WTC11 (cell line): ENCODE results near the gene PYCR2. TPM values are rescaled to one million over a fixed set of nuclear protein-coding genes. Genes with fewer than 3 reads are reported as not detected.

ENCODE experiments used
- AR ChIP-seq: fragments of 250-450 bp; sonication (Bioruptor Pico); IDR thresholded peaks from 2 replicates; pipeline ENCODE4 v1.9.0; 2021; ENCODE audit warnings: mild to moderate bottlenecking
- ATF3 ChIP-seq: sonication (generic); formaldehyde crosslinking; conservative IDR thresholded peaks from 2 replicates; pipeline ENCODE4 v1.8.1; 2022; ENCODE audit warnings: mild to moderate bottlenecking, missing genetic modification reagents
- ATF6 ChIP-seq: sonication (generic); formaldehyde crosslinking; IDR thresholded peaks from 2 replicates; pipeline ENCODE4 v1.8.1; 2023; ENCODE audit warnings: mild to moderate bottlenecking, missing genetic modification reagents
- CDX4 ChIP-seq: fragments of 250-450 bp; sonication (Bioruptor Pico); IDR thresholded peaks from 2 replicates; pipeline ENCODE4 v1.9.0; 2021; ENCODE audit warnings: moderate library complexity, mild to moderate bottlenecking, inconsistent platforms, borderline replicate concordance
- CREM ChIP-seq: sonication (generic); formaldehyde crosslinking; IDR thresholded peaks from 2 replicates; pipeline ENCODE4 v1.8.1; 2022; ENCODE audit warnings: mild to moderate bottlenecking, missing genetic modification reagents, moderate library complexity
- E2F1 ChIP-seq: sonication (generic); formaldehyde crosslinking; IDR thresholded peaks from 2 replicates; pipeline ENCODE4 v1.8.0; 2022; ENCODE audit warnings: mild to moderate bottlenecking, missing genetic modification reagents
- ETV6 ChIP-seq: sonication (generic); formaldehyde crosslinking; IDR thresholded peaks from 2 replicates; pipeline ENCODE4 v1.8.1; 2022; ENCODE audit warnings: mild to moderate bottlenecking, missing genetic modification reagents
- GRHL2 ChIP-seq: fragments of 250-450 bp; sonication (Bioruptor Pico); IDR thresholded peaks from 2 replicates; pipeline ENCODE4 v1.8.0; 2022; ENCODE audit warnings: mild to moderate bottlenecking, moderate library complexity; ENCODE audit not compliant: insufficient replicate concordance, severe bottlenecking
- JAZF1 ChIP-seq: fragments of 250-450 bp; sonication (Bioruptor Pico); IDR thresholded peaks from 2 replicates; pipeline ENCODE4 v1.9.0; 2021; ENCODE audit warnings: moderate library complexity, mild to moderate bottlenecking, inconsistent platforms
- MAX ChIP-seq: sonication (generic); formaldehyde crosslinking; IDR thresholded peaks from 2 replicates; pipeline ENCODE4 v1.8.0; 2022; ENCODE audit warnings: mild to moderate bottlenecking, missing genetic modification reagents
- MXD4 ChIP-seq: fragments of 250-450 bp; sonication (Bioruptor Pico); IDR thresholded peaks from 2 replicates; pipeline ENCODE4 v1.8.0; 2021; ENCODE audit warnings: mild to moderate bottlenecking, moderate library complexity, borderline replicate concordance
- NFATC4 ChIP-seq: fragments of 250-450 bp; sonication (Bioruptor Pico); IDR thresholded peaks from 2 replicates; pipeline ENCODE4 v1.9.0; 2021; ENCODE audit warnings: mild to moderate bottlenecking
- NFYB ChIP-seq: sonication (generic); formaldehyde crosslinking; conservative IDR thresholded peaks from 2 replicates; pipeline ENCODE4 v1.8.0; 2022; ENCODE audit warnings: low read depth, missing genetic modification reagents
- NR3C1 ChIP-seq: sonication (generic); formaldehyde crosslinking; conservative IDR thresholded peaks from 2 replicates; pipeline ENCODE4 v1.8.1; 2023; ENCODE audit warnings: low read depth, mild to moderate bottlenecking, missing genetic modification reagents
- SMAD4 ChIP-seq: sonication (generic); formaldehyde crosslinking; IDR thresholded peaks from 2 replicates; pipeline ENCODE4 v1.8.0; 2022; ENCODE audit warnings: mild to moderate bottlenecking, missing genetic modification reagents
- SOX15 ChIP-seq: fragments of 250-450 bp; sonication (Bioruptor Pico); IDR thresholded peaks from 2 replicates; pipeline ENCODE4 v1.9.0; 2021; ENCODE audit warnings: mild to moderate bottlenecking
- STAT6 ChIP-seq: sonication (generic); formaldehyde crosslinking; conservative IDR thresholded peaks from 2 replicates; pipeline ENCODE4 v1.8.1; 2023; ENCODE audit warnings: mild to moderate bottlenecking, low read depth, missing genetic modification reagents, moderate library complexity
- TEAD1 ChIP-seq: sonication (generic); formaldehyde crosslinking; IDR thresholded peaks from 2 replicates; pipeline ENCODE4 v1.8.0; 2022; ENCODE audit warnings: mild to moderate bottlenecking, missing genetic modification reagents
- TP53 ChIP-seq: sonication (generic); formaldehyde crosslinking; IDR thresholded peaks from 2 replicates; pipeline ENCODE4 v1.8.1; 2023; ENCODE audit warnings: mild to moderate bottlenecking, missing genetic modification reagents
- ZBTB21 ChIP-seq: sonication (generic); formaldehyde crosslinking; IDR thresholded peaks from 2 replicates; pipeline ENCODE4 v1.8.1; 2023; ENCODE audit warnings: mild to moderate bottlenecking, missing genetic modification reagents, borderline replicate concordance
- ZMAT4 ChIP-seq: fragments of 250-450 bp; sonication (Bioruptor Pico); IDR thresholded peaks from 2 replicates; pipeline ENCODE4 v1.9.0; 2021; ENCODE audit warnings: mild to moderate bottlenecking
- ZNF138 ChIP-seq: sonication (generic); formaldehyde crosslinking; conservative IDR thresholded peaks from 2 replicates; pipeline ENCODE4 v1.8.1; 2022; ENCODE audit warnings: mild to moderate bottlenecking, moderate library complexity, missing genetic modification reagents
- ZNF232 ChIP-seq: sonication (generic); formaldehyde crosslinking; IDR thresholded peaks from 2 replicates; pipeline ENCODE4 v1.8.0; 2022; ENCODE audit warnings: mild to moderate bottlenecking, missing genetic modification reagents
- ZNF317 ChIP-seq: sonication (generic); formaldehyde crosslinking; IDR thresholded peaks from 2 replicates; pipeline ENCODE4 v1.8.1; 2023; ENCODE audit warnings: low read depth, mild to moderate bottlenecking, moderate library complexity, missing genetic modification reagents, borderline replicate concordance
- ZNF416 ChIP-seq: fragments of 250-450 bp; sonication (Bioruptor Pico); IDR thresholded peaks from 2 replicates; pipeline ENCODE4 v1.9.0; 2021; ENCODE audit warnings: mild to moderate bottlenecking, inconsistent platforms
- ZNF423 ChIP-seq: fragments of 250-450 bp; sonication (Bioruptor Pico); IDR thresholded peaks from 2 replicates; pipeline ENCODE4 v2.1.2; 2022; ENCODE audit warnings: mild to moderate bottlenecking, moderate library complexity
- ZNF671 ChIP-seq: fragments of 250-450 bp; sonication (Bioruptor Pico); IDR thresholded peaks from 2 replicates; pipeline ENCODE4 v1.8.0; 2021; ENCODE audit warnings: mild to moderate bottlenecking
- total RNA-seq: library from RNA; stranded (reverse); gene quantifications from 3 replicates; pipeline ENCODE4 v1.2.3, GENCODE V29; 2021

The PYCR2 gene
- total RNA-seq, 1 experiment from 2014 or later, result 86.0 TPM

GRCh38 chr1:225899044-225899925 lies 24.8 kb downstream of the PYCR2 start (continued):
- peak; percentile 33; the same call in 1 of the 2 replicates for TF ChIP-seq ETV6 (CRISPR knock-in tag)
- no peak for TF ChIP-seq ATF6 (CRISPR knock-in tag)
- TF ChIP-seq JAZF1 (CRISPR knock-in tag), result no peak
- no peak for TF ChIP-seq ZBTB21
- no peak for TF ChIP-seq ATF3 (CRISPR knock-in tag)
- TF ChIP-seq MAX (CRISPR knock-in tag), result peak; percentile 52; the same call in 1 of the 2 replicates
- TF ChIP-seq ZNF138 (CRISPR knock-in tag), result no peak
- TF ChIP-seq TEAD1 (CRISPR knock-in tag), result peak; percentile 68; the same call in 1 of the 2 replicates
- TF ChIP-seq ZNF317, result no peak
- peak; percentile 20; the same call in 1 of the 2 replicates for TF ChIP-seq TP53 (CRISPR knock-in tag)
- TF ChIP-seq ZNF423, result peak; percentile 72
- no peak for TF ChIP-seq ZNF416 (CRISPR knock-in tag)
- no peak for TF ChIP-seq AR (CRISPR knock-in tag)
- TF ChIP-seq ZMAT4 (CRISPR knock-in tag), result no peak
- no peak for TF ChIP-seq E2F1 (CRISPR knock-in tag)
- no peak for TF ChIP-seq CREM (CRISPR knock-in tag)
- no peak for TF ChIP-seq SOX15
- no peak for TF ChIP-seq ZNF671 (CRISPR knock-in tag)
- TF ChIP-seq NR3C1 (CRISPR knock-in tag), result no peak
- TF ChIP-seq NFYB, result no peak
- TF ChIP-seq GRHL2 (CRISPR knock-in tag), result no peak
- no peak for TF ChIP-seq CDX4
- TF ChIP-seq MXD4 (CRISPR knock-in tag), result no peak
- TF ChIP-seq SMAD4, result peak; percentile 94
- no peak for TF ChIP-seq ZNF232 (CRISPR knock-in tag)
- TF ChIP-seq STAT6 (CRISPR knock-in tag), result no peak
- no peak for TF ChIP-seq NFATC4
